GM19238 (cell line): ENCODE data around the gene ODC1.
"Not testable (repeated sequence)": the region's sequence is repeated elsewhere in the genome, so short reads cannot be mapped to it uniquely, and the experiment has no call there.

Experiments used
- DNase-seq: peaks from one replicate; pipeline ENCODE4 v3.0.0; 2011; ENCODE audit warnings: low spot score; ENCODE audit not compliant: insufficient read length

The ODC1 gene

GRCh38 chr2:10478916-10479315 lies 30.8 kb upstream of the ODC1 start:
- DNase-seq = no peak

GRCh38 chr2:10478298-10478625 lies 30.1 kb upstream of the ODC1 start:
- DNase-seq = no peak

GRCh38 chr2:10477443-10478297 lies 29.5 kb upstream of the ODC1 start:
- DNase-seq = no peak

- no peak for DNase-seq
These were observed 28.8 kb upstream of the ODC1 start for GRCh38 chr2:10476723-10477442.

- DNase-seq = no peak
These were observed 27.9 kb upstream of the ODC1 start for GRCh38 chr2:10475811-10476660.

GRCh38 chr2:10475221-10475722 lies 27.1 kb upstream of the ODC1 start:
- DNase-seq = no peak

GRCh38 chr2:10473121-10473756 lies 25.1 kb upstream of the ODC1 start:
- no peak for DNase-seq

GRCh38 chr2:10471955-10472354 lies 23.8 kb upstream of the ODC1 start:
- DNase-seq = no peak

- DNase-seq = no peak
These were observed 23.0 kb upstream of the ODC1 start for GRCh38 chr2:10471046-10471571.

- DNase-seq = no peak
These were observed 22.0 kb upstream of the ODC1 start for GRCh38 chr2:10469955-10470608.

GRCh38 chr2:10469301-10469700 lies 21.2 kb upstream of the ODC1 start:
- no peak for DNase-seq

GRCh38 chr2:10467401-10467800 lies 19.3 kb upstream of the ODC1 start:
- DNase-seq = no peak

GRCh38 chr2:10466801-10467200 lies 18.7 kb upstream of the ODC1 start:
- no peak for DNase-seq

- no peak for DNase-seq
These were observed 17.8 kb upstream of the ODC1 start for GRCh38 chr2:10465910-10466309.

- DNase-seq = no peak
These were observed 14.3 kb upstream of the ODC1 start for GRCh38 chr2:10462178-10463083.

- DNase-seq = no peak
These were observed 12.3 kb upstream of the ODC1 start for GRCh38 chr2:10460366-10460796.

- no peak for DNase-seq
These were observed 9.9 kb upstream of the ODC1 start for GRCh38 chr2:10457846-10458598.

GRCh38 chr2:10457195-10457594 lies 9.1 kb upstream of the ODC1 start:
- DNase-seq = not testable (repeated sequence)

- no peak for DNase-seq
These were observed 6.4 kb upstream of the ODC1 start for GRCh38 chr2:10454505-10454904.
